Liver (tissue), 3 donors: ENCODE results near the gene BCAR3.

Experiments
- RAD21 ChIP-seq, 2 donors: IDR thresholded peaks; 2 replicates each; pipeline ENCODE4 v1.6.1; 2016; ENCODE audit warnings: antibody characterized with exemption in 2 of 2, mild to moderate bottlenecking in 2 of 2
- TAF1 ChIP-seq: conservative IDR thresholded peaks from 2 replicates; pipeline ENCODE4 v1.6.1; 2016; ENCODE audit warnings: antibody characterized with exemption, mild to moderate bottlenecking
- YY1 ChIP-seq: IDR thresholded peaks from 2 replicates; pipeline ENCODE4 v1.6.1; 2016; ENCODE audit warnings: antibody characterized with exemption, mild to moderate bottlenecking
- TF ChIP-seq, protein P1 (sequence below): fragments of 150-350 bp; IDR thresholded peaks from 2 replicates; pipeline ENCODE4 v1.5.1; 2017; ENCODE audit warnings: improper control_type of control experiment, low read depth, low read length; ENCODE audit not compliant: missing input control
- TF ChIP-seq, protein P2 (sequence below): IDR thresholded peaks from 2 replicates; pipeline ENCODE4 v1.6.1; 2016; ENCODE audit warnings: antibody characterized with exemption
- TF ChIP-seq, protein P3 (sequence below): IDR thresholded peaks from 2 replicates; pipeline ENCODE4 v1.6.1; 2016; ENCODE audit warnings: antibody characterized with exemption
- TF ChIP-seq, protein P4 (sequence below): IDR thresholded peaks from 2 replicates; pipeline ENCODE4 v1.6.1; 2016; ENCODE audit warnings: antibody characterized with exemption
- TF ChIP-seq, protein P5 (sequence below): IDR thresholded peaks from 2 replicates; pipeline ENCODE4 v1.6.1; 2016; ENCODE audit warnings: antibody characterized with exemption, mild to moderate bottlenecking
- donor health status: healthy.
- donor health status: healthy.

DNA sequence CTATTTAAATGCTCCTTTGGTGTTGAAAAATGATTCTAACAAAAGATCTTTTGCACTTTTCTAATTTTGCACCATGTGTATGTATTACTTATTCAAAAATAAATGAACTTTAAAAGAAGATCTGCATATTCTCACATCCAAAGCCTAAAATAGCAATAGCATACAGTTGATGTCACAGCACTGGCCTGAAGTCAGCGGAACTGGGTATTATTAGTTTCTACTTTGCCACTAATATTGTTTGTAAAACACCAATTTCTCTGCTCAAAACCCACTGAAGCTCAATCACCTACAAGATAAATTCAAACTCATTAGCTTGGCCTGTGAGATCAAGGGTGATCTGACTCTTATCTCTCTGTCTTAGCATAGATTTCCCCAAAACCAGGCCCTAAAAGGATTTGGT, 34.5 kb upstream of the BCAR3 start:
- TF ChIP-seq, protein P1, sequence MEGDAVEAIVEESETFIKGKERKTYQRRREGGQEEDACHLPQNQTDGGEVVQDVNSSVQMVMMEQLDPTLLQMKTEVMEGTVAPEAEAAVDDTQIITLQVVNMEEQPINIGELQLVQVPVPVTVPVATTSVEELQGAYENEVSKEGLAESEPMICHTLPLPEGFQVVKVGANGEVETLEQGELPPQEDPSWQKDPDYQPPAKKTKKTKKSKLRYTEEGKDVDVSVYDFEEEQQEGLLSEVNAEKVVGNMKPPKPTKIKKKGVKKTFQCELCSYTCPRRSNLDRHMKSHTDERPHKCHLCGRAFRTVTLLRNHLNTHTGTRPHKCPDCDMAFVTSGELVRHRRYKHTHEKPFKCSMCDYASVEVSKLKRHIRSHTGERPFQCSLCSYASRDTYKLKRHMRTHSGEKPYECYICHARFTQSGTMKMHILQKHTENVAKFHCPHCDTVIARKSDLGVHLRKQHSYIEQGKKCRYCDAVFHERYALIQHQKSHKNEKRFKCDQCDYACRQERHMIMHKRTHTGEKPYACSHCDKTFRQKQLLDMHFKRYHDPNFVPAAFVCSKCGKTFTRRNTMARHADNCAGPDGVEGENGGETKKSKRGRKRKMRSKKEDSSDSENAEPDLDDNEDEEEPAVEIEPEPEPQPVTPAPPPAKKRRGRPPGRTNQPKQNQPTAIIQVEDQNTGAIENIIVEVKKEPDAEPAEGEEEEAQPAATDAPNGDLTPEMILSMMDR, result no peak
- TF ChIP-seq YY1 (no peak), RAD21 (IDR thresholded peaks at IDR 0.05) (no peak), TAF1 (no peak)
- TF ChIP-seq, protein P2, sequence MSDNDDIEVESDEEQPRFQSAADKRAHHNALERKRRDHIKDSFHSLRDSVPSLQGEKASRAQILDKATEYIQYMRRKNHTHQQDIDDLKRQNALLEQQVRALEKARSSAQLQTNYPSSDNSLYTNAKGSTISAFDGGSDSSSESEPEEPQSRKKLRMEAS, result no peak
- TF ChIP-seq, protein P3, sequence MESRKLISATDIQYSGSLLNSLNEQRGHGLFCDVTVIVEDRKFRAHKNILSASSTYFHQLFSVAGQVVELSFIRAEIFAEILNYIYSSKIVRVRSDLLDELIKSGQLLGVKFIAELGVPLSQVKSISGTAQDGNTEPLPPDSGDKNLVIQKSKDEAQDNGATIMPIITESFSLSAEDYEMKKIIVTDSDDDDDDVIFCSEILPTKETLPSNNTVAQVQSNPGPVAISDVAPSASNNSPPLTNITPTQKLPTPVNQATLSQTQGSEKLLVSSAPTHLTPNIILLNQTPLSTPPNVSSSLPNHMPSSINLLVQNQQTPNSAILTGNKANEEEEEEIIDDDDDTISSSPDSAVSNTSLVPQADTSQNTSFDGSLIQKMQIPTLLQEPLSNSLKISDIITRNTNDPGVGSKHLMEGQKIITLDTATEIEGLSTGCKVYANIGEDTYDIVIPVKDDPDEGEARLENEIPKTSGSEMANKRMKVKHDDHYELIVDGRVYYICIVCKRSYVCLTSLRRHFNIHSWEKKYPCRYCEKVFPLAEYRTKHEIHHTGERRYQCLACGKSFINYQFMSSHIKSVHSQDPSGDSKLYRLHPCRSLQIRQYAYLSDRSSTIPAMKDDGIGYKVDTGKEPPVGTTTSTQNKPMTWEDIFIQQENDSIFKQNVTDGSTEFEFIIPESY, result no peak
- TF ChIP-seq, protein P4, sequence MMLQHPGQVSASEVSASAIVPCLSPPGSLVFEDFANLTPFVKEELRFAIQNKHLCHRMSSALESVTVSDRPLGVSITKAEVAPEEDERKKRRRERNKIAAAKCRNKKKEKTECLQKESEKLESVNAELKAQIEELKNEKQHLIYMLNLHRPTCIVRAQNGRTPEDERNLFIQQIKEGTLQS, result no peak
- TF ChIP-seq, protein P5, sequence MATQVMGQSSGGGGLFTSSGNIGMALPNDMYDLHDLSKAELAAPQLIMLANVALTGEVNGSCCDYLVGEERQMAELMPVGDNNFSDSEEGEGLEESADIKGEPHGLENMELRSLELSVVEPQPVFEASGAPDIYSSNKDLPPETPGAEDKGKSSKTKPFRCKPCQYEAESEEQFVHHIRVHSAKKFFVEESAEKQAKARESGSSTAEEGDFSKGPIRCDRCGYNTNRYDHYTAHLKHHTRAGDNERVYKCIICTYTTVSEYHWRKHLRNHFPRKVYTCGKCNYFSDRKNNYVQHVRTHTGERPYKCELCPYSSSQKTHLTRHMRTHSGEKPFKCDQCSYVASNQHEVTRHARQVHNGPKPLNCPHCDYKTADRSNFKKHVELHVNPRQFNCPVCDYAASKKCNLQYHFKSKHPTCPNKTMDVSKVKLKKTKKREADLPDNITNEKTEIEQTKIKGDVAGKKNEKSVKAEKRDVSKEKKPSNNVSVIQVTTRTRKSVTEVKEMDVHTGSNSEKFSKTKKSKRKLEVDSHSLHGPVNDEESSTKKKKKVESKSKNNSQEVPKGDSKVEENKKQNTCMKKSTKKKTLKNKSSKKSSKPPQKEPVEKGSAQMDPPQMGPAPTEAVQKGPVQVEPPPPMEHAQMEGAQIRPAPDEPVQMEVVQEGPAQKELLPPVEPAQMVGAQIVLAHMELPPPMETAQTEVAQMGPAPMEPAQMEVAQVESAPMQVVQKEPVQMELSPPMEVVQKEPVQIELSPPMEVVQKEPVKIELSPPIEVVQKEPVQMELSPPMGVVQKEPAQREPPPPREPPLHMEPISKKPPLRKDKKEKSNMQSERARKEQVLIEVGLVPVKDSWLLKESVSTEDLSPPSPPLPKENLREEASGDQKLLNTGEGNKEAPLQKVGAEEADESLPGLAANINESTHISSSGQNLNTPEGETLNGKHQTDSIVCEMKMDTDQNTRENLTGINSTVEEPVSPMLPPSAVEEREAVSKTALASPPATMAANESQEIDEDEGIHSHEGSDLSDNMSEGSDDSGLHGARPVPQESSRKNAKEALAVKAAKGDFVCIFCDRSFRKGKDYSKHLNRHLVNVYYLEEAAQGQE, result no peak
